GM10248 (cell line): ENCODE measurements around the gene NFAM1.

Source experiments
- CTCF ChIA-PET: fragments of 300-600 bp; sonication (Branson Sonifier 250); formaldehyde crosslinking; extraction: SDS; loops from one replicate; lab custom pipeline; 2021; ENCODE audit warnings: antibody characterized with exemption; lab: Yijun Ruan, JAX
- POLR2A ChIA-PET: fragments of 350-650 bp; sonication (Branson Sonifier 250); formaldehyde crosslinking; extraction: SDS; loops from one replicate; lab custom pipeline; 2020; ENCODE audit warnings: antibody characterized with exemption; lab: Yijun Ruan, JAX
- DNase-seq: peaks from one replicate; pipeline ENCODE4 v3.0.0; 2012; ENCODE audit errors: extremely low spot score
- TF ChIP-seq, protein P1 (sequence below): IDR thresholded peaks from 2 replicates; pipeline ENCODE4 v1.5.1; 2012; ENCODE audit warnings: mild to moderate bottlenecking, low read depth; ENCODE audit errors: extremely low read depth, missing control alignments, control extremely low read depth

NFAM1 gene

GRCh38 chr22:42451499-42452145 is 19.4 kb upstream of the NFAM1 start:
- POLR2A ChIA-PET: interaction anchor here (0.7 kb wide), 1 partner anchor 81 kb away, joined by 6 read pairs; no protein-coding TSS in a partner anchor

DNA sequence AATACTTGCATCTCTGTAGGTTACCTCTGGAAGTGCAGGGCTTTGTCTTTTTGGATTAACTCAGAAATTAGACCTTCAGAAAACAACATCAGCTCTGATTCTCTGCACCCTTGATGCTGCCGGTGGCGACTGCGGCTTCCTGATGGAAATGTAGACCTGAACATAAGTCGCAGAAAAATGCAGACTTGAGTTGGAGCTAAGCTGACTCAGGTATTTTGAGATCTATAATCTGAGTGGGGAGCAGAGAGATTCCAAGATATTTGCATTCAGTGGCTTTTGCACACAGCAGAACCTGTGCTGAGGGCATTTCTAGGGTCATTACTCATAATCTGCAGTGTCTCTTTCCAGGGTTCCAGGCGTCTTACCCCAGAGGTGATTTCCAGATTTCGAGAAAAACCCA is 18.7 kb upstream of the NFAM1 start:
- ChIA-PET CTCF (interaction anchor here (1.9 kb wide), 1 partner anchor 22 kb away, joined by 8 read pairs; no protein-coding TSS in a partner anchor), POLR2A (no interaction called here)
- DNase-seq: no peak
- TF ChIP-seq, protein P1, sequence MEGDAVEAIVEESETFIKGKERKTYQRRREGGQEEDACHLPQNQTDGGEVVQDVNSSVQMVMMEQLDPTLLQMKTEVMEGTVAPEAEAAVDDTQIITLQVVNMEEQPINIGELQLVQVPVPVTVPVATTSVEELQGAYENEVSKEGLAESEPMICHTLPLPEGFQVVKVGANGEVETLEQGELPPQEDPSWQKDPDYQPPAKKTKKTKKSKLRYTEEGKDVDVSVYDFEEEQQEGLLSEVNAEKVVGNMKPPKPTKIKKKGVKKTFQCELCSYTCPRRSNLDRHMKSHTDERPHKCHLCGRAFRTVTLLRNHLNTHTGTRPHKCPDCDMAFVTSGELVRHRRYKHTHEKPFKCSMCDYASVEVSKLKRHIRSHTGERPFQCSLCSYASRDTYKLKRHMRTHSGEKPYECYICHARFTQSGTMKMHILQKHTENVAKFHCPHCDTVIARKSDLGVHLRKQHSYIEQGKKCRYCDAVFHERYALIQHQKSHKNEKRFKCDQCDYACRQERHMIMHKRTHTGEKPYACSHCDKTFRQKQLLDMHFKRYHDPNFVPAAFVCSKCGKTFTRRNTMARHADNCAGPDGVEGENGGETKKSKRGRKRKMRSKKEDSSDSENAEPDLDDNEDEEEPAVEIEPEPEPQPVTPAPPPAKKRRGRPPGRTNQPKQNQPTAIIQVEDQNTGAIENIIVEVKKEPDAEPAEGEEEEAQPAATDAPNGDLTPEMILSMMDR: no peak

More at GRCh38 chr22:42451499-42452145, 19.4 kb upstream of the NFAM1 start:
- CTCF ChIA-PET: interaction anchor here (1.9 to 3.1 kb wide), 2 partner anchors 8 to 22 kb away, joined by 8 to 13 read pairs; no protein-coding TSS in a partner anchor
- TF ChIP-seq, protein P1: no peak
- DNase-seq: no peak

- CTCF ChIA-PET: interaction anchor here (0.8 to 5.3 kb wide), 5 partner anchors 8 to 480 kb away, joined by 3 to 44 read pairs (median 25); no protein-coding TSS in a partner anchor
- no peak for DNase-seq
- TF ChIP-seq, protein P1: no peak
- POLR2A ChIA-PET: interaction anchor here (0.6 kb wide), 1 partner anchor 366 kb away, joined by 7 read pairs; no protein-coding TSS in a partner anchor
These were observed 13.9 kb upstream of the NFAM1 start for GRCh38 chr22:42446151-42446550.

DNA sequence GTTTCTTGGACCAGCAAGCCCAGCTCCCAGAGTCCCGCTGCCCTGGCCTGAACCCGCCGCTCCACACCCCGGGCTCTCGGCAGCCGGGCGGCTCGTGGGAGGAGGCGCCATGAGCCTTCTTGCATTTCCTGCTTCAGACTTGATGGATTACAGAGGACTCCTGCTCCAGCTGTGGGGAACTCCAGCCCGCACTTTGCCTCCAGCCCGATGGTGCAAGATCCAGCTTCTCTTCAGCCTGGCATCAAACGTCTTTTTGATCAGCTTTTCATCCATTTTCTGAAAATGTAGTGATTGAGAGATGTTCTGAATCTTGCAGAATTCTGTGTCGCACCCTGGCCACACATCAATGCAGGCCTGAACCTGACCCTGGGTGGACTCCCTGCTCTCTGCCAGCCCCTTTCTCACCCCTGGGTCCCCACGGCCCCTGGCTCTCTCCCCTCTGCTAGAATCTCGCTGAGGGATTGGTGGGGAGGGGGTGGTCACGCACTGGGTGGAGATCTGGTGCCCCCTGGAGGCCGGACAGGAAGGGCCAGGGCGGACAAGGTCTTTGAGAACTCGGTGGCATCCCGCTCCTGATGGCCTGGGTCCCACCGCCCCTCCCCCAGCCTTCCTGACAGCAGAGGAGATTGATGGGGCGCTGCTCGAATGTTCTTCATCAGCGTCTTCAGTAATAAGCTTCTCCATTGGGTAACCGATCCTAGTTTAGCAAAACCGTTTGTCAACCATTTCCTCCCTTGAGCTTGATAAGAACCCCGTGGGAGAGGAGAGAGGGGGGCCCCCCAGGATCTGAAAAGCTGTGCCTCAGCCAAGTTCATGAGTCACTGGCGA is 12.1 kb upstream of the NFAM1 start:
- TF ChIP-seq, protein P1: peak; percentile 63
- CTCF ChIA-PET: interaction anchor here (0.6 to 5.3 kb wide), 47 partner anchors 9 to 508 kb away, joined by 3 to 44 read pairs (median 4); partner anchors contain the start of genes CENPM, NDUFA6 and NFAM1
- POLR2A ChIA-PET: no interaction called here
- peak; percentile 80 for DNase-seq

DNA sequence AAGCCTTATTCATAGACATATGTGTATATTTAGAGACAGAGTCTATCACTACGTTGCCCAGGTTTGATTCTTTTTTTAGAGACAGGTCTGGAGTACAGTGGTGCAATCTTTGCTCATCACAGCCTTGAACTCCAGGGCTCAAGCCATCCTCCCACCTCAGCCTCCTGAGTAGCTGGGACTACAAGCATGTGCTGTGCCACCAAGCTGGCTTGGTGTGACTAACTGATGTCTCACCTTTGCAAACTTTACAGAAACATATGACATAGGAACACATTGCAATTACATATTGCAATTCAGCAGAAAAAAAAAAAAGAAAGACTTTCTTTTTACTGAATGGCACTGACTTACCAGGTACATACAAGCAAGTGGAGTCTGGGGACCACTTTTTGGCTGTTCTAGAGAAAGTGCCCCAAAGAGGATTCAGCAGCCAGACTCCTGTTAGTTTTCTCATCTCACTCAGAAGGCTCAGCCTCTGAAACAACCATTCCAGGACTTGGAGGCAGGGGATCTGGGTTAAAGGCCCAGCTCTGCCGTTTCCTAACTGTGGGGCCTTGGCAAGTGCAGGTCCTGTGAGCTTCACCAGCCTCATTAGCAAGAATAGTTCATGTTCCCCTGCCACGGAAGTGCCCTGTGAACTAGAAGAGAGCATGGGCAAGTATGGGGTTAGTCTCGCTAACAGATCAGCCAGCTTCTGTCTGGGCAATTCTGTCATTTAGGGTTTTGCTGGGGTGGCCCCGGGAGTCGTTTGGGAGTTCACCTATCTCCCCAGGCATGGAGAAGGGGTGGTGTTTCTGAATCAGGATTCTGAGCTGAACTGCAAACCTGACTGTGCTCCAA is 11.3 kb upstream of the NFAM1 start:
- POLR2A ChIA-PET: interaction anchor here (0.6 kb wide), 1 partner anchor 71 kb away, joined by 3 read pairs; no protein-coding TSS in a partner anchor
- DNase-seq: no peak
- CTCF ChIA-PET: interaction anchor here (0.7 to 5.3 kb wide), 31 partner anchors 8 to 508 kb away, joined by 3 to 44 read pairs (median 5); partner anchors contain the start of genes CENPM, NDUFA6 and NFAM1
- TF ChIP-seq, protein P1: no peak
